Prostate gland (tissue), 2 donors: ENCODE results near the gene ACOXL. TPM values are rescaled to one million over a fixed set of nuclear protein-coding genes. Genes with fewer than 3 reads are reported as not detected.

ENCODE experiments used
- DNase-seq: peaks from one replicate; pipeline ENCODE4 v3.0.0-alpha.2; 2019; ENCODE audit warnings: low spot score
- H3K27ac ChIP-seq, 2 donors: fragments of 200-600 bp; sonication (generic); 2 replicates each; pipeline ENCODE4 v1.5.1; 2017 to 2019
- H3K27me3 ChIP-seq: fragments of 200-600 bp; sonication (generic); replicated peaks from 2 replicates; pipeline ENCODE4 v1.5.1; 2019; ENCODE audit not compliant: insufficient read depth
- H3K36me3 ChIP-seq, 2 donors: fragments of 200-600 bp; sonication (generic); 1 replicate in 1 of 2; 2 replicates in 1 of 2; pipeline versions ENCODE4 v1.5.1 to v1.8.1; 2017 to 2019
- H3K4me1 ChIP-seq: fragments of 200-600 bp; sonication (generic); replicated peaks from 2 replicates; pipeline ENCODE4 v1.5.1; 2019
- H3K4me3 ChIP-seq, 2 donors: fragments of 200-600 bp; sonication (generic); 2 replicates each; pipeline ENCODE4 v1.5.1; 2017 to 2019
- H3K9me3 ChIP-seq: fragments of 200-600 bp; sonication (generic); 2 replicates; pipeline ENCODE4 v1.5.1; 2017
- POLR2A ChIP-seq: fragments of 450-650 bp; IDR thresholded peaks from one replicate; pipeline ENCODE4 v1.6.1; 2016; ENCODE audit warnings: antibody characterized with exemption, mild to moderate bottlenecking
- POLR2AphosphoS5 ChIP-seq: sonication (generic); formaldehyde crosslinking; IDR thresholded peaks from one replicate; pipeline ENCODE4 v1.6.1; 2017; ENCODE audit warnings: antibody characterized with exemption
- WGBS: methylation state at CpG from one replicate; pipeline ENCODE4 v1.1.5; 2018; 5-methylcytosine and 5-hydroxymethylcytosine counted together
- intact Hi-C: fragments of 100-400 bp; cut with DNase I; formaldehyde crosslinking; loops from one replicate; pipeline ENCODE4 v1.14.2; 2022
- total RNA-seq, 2 donors: library from RNA; depleted of rRNA; stranded (reverse); fragments of >200 nt; gene quantifications; one replicate each; pipeline ENCODE4 v1.1.0, GENCODE V29; 2016
- TF ChIP-seq, protein P1 (sequence below), 4 experiments: fragments of 200-600 bp in 2 of 4; fragments of 450-650 bp in 2 of 4; sonication (generic) in 2 of 4; IDR thresholded peaks; 1 replicate in 3 of 4; 2 replicates in 1 of 4; pipeline ENCODE4 v1.5.1; 2016 to 2019; ENCODE audit warnings: antibody characterized with exemption in 4 of 4, mild to moderate bottlenecking in 2 of 4, moderate library complexity in 2 of 4

ACOXL gene
- total RNA-seq, 2 donors from 2014 or later, result 8.0 to 8.3 TPM

DNA sequence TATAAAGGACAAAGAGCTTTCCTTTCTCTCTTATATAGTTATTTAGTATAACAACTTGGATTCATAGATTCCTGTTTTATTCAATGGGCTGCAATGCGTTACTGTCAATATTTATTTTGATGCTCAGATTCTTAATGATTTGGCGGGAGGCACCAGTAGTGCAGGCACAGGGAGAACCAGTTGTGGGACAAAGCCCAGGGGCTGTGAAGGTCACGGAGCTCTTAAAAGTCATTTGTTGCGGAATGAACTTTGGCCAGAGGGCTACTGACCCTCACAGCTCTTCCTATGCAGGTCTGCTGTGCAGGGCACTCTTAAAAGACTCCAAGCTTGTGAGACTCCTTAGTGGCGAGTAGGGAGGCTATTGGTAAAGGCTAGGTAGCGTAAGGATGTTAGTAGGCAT, 422.4 kb downstream of the ACOXL start:
- intact Hi-C loops, result no loop called here
- no peaks in the 10 kb centered on the region for H3K27me3 ChIP-seq
- no peaks in the 10 kb centered on the region for H3K9me3 ChIP-seq
- H3K4me3 ChIP-seq, result no peak overlapping the region
- TF ChIP-seq POLR2AphosphoS5 (no peak), POLR2A (no peak)
- TF ChIP-seq, protein P1, sequence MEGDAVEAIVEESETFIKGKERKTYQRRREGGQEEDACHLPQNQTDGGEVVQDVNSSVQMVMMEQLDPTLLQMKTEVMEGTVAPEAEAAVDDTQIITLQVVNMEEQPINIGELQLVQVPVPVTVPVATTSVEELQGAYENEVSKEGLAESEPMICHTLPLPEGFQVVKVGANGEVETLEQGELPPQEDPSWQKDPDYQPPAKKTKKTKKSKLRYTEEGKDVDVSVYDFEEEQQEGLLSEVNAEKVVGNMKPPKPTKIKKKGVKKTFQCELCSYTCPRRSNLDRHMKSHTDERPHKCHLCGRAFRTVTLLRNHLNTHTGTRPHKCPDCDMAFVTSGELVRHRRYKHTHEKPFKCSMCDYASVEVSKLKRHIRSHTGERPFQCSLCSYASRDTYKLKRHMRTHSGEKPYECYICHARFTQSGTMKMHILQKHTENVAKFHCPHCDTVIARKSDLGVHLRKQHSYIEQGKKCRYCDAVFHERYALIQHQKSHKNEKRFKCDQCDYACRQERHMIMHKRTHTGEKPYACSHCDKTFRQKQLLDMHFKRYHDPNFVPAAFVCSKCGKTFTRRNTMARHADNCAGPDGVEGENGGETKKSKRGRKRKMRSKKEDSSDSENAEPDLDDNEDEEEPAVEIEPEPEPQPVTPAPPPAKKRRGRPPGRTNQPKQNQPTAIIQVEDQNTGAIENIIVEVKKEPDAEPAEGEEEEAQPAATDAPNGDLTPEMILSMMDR (IDR thresholded peaks at IDR 0.05), result no peak
- 50% methylated on average over 5 of the region's 6 CpGs for WGBS
- no peak for DNase-seq
- no peak overlapping the region for H3K27ac ChIP-seq
- H3K36me3 ChIP-seq, result no peaks in the 10 kb centered on the region
- peaks cover 10% of the 10 kb centered on the region for H3K4me1 ChIP-seq

DNA sequence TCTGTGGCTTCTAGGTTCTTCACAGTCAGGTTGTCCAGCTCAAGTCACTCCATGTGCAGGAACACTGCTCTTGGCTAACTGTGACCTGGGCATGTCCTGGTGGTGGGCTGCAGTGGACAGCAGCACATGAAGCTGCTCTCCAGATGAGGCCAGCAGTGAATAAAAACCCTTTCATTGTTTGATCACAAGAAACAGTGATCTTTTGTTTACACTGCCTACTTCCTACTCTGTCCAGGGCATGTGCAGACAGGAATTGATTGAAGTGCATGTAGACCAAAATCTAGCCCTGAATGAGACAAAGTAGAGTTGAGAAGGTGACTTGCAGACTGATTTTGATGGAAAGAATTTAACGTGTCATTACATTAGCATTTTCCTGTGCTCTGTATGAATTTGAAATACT, 423.2 kb downstream of the ACOXL start:
- no peaks in the 10 kb centered on the region for H3K36me3 ChIP-seq
- no peak overlapping the region for H3K27ac ChIP-seq
- DNase-seq, result peak; percentile 27
- H3K9me3 ChIP-seq, result no peaks in the 10 kb centered on the region
- WGBS, result 50% methylated on average over 1 of the region's 1 CpG
- no peaks in the 10 kb centered on the region for H3K27me3 ChIP-seq
- no peak overlapping the region for H3K4me3 ChIP-seq
- intact Hi-C loops, result no loop called here
- peak; percentile 16 for TF ChIP-seq POLR2AphosphoS5
- no peak for TF ChIP-seq POLR2A
- peaks cover 10% of the 10 kb centered on the region for H3K4me1 ChIP-seq

- Histone ChIP-seq H3K36me3 (no peaks in the 10 kb centered on the region), H3K4me1 (peaks cover 10% of the 10 kb centered on the region), H3K27ac (no peak overlapping the region), H3K9me3 (no peaks in the 10 kb centered on the region), H3K27me3 (no peaks in the 10 kb centered on the region), H3K4me3 (no peak overlapping the region)
- intact Hi-C loops, result no loop called here
- TF ChIP-seq POLR2AphosphoS5 (no peak), POLR2A (no peak)
- TF ChIP-seq, protein P1 (IDR thresholded peaks at IDR 0.05), result no peak
- WGBS, result 86% methylated on average over 8 of the region's 8 CpGs
- no peak for DNase-seq
Measured at GRCh38 chr2:111156529-111156928, 424.2 kb downstream of the ACOXL start.

- no peak for DNase-seq
- H3K9me3 ChIP-seq, result no peaks in the 10 kb centered on the region
- H3K4me3 ChIP-seq, result no peak overlapping the region
- no peaks in the 10 kb centered on the region for H3K36me3 ChIP-seq
- no peak overlapping the region for H3K27ac ChIP-seq
- TF ChIP-seq, protein P1 (IDR thresholded peaks at IDR 0.05), result no peak
- TF ChIP-seq POLR2AphosphoS5 (no peak), POLR2A (no peak)
- 64% methylated on average over 5 of the region's 5 CpGs for WGBS
- H3K4me1 ChIP-seq, result peaks cover 10% of the 10 kb centered on the region
- no peaks in the 10 kb centered on the region for H3K27me3 ChIP-seq
- intact Hi-C loops, result no loop called here
Measured at GRCh38 chr2:111157071-111157661, 424.8 kb downstream of the ACOXL start.

GRCh38 chr2:111157798-111158197, 425.4 kb downstream of the ACOXL start:
- DNase-seq, result no peak
- intact Hi-C loops, result no loop called here
- Histone ChIP-seq H3K4me3 (no peak overlapping the region), H3K27ac (no peak overlapping the region), H3K9me3 (no peaks in the 10 kb centered on the region), H3K36me3 (no peaks in the 10 kb centered on the region), H3K4me1 (peaks cover 10% of the 10 kb centered on the region), H3K27me3 (no peaks in the 10 kb centered on the region)
- TF ChIP-seq, protein P1 (IDR thresholded peaks at IDR 0.05), result no peak
- TF ChIP-seq POLR2A (no peak), POLR2AphosphoS5 (no peak)
- 88% methylated on average over 2 of the region's 2 CpGs for WGBS
